AG04449 (cell line): Measurements from ENCODE around the gene PAPOLG.

Source experiments
- CTCF ChIA-PET: fragments of 350-600 bp; formaldehyde crosslinking; extraction: SDS; loops from one replicate; lab custom pipeline; 2021; ENCODE audit warnings: antibody characterized with exemption; lab: Yijun Ruan, JAX
- POLR2A ChIA-PET: fragments of 400-600, 350-600 bp; formaldehyde crosslinking; extraction: SDS; loops from one replicate; lab custom pipeline; 2020; ENCODE audit warnings: antibody characterized with exemption, inconsistent platforms; lab: Yijun Ruan, JAX
- DNase-seq: peaks from one replicate; pipeline ENCODE4 v3.0.0-alpha.2; 2010; ENCODE audit warnings: low read depth, low spot score
- H3K4me3 ChIP-seq: 2 replicates; pipeline ENCODE4 v1.5.1; 2011; ENCODE audit warnings: low read depth, mild to moderate bottlenecking, control low read depth, low read length
- CTCF ChIP-seq: IDR thresholded peaks from one replicate; pipeline ENCODE4 v1.5.1; 2011; ENCODE audit warnings: mild to moderate bottlenecking, moderate library complexity, low read length, control low read depth, inconsistent platforms; ENCODE audit not compliant: insufficient read depth; ENCODE audit errors: missing control alignments

PAPOLG gene

GRCh38 chr2:60819155-60819862 lies 63.2 kb downstream of the PAPOLG start:
- no peak for TF ChIP-seq CTCF
- no peak for DNase-seq
- POLR2A ChIA-PET = no interaction called here
- CTCF ChIA-PET = interaction anchor here (1.5 kb wide), 2 partner anchors 144 to 180 kb away, joined by 3 to 6 read pairs; no protein-coding TSS in a partner anchor
- H3K4me3 ChIP-seq = no peak overlapping the region

- no peak overlapping the region for H3K4me3 ChIP-seq
- CTCF ChIA-PET = interaction anchor here (1.5 kb wide), 1 partner anchor 145 kb away, joined by 3 read pairs; no protein-coding TSS in a partner anchor
- no peak for DNase-seq
- POLR2A ChIA-PET = no interaction called here
- no peak for TF ChIP-seq CTCF
These were observed 63.9 kb downstream of the PAPOLG start for GRCh38 chr2:60819936-60820335.

- DNase-seq = no peak
- no peak for TF ChIP-seq CTCF
- ChIA-PET CTCF (no interaction called here), POLR2A (no interaction called here)
- H3K4me3 ChIP-seq = no peak overlapping the region
These were observed 64.5 kb downstream of the PAPOLG start for GRCh38 chr2:60820416-60821132.

GRCh38 chr2:60821133-60821469 lies 65.0 kb downstream of the PAPOLG start:
- ChIA-PET POLR2A (no interaction called here), CTCF (no interaction called here)
- no peak for TF ChIP-seq CTCF
- no peak for DNase-seq
- no peak overlapping the region for H3K4me3 ChIP-seq

GRCh38 chr2:60821587-60822302 lies 65.7 kb downstream of the PAPOLG start:
- CTCF ChIA-PET = no interaction called here
- no peak for TF ChIP-seq CTCF
- POLR2A ChIA-PET = no interaction called here
- no peak for DNase-seq
- H3K4me3 ChIP-seq = no peak overlapping the region

GRCh38 chr2:60822987-60823386 lies 66.9 kb downstream of the PAPOLG start:
- ChIA-PET CTCF (no interaction called here), POLR2A (no interaction called here)
- DNase-seq = no peak
- no peak overlapping the region for H3K4me3 ChIP-seq
- TF ChIP-seq CTCF = no peak
